ENCODE results near the gene ARID3C.

The ARID3C gene

DNA sequence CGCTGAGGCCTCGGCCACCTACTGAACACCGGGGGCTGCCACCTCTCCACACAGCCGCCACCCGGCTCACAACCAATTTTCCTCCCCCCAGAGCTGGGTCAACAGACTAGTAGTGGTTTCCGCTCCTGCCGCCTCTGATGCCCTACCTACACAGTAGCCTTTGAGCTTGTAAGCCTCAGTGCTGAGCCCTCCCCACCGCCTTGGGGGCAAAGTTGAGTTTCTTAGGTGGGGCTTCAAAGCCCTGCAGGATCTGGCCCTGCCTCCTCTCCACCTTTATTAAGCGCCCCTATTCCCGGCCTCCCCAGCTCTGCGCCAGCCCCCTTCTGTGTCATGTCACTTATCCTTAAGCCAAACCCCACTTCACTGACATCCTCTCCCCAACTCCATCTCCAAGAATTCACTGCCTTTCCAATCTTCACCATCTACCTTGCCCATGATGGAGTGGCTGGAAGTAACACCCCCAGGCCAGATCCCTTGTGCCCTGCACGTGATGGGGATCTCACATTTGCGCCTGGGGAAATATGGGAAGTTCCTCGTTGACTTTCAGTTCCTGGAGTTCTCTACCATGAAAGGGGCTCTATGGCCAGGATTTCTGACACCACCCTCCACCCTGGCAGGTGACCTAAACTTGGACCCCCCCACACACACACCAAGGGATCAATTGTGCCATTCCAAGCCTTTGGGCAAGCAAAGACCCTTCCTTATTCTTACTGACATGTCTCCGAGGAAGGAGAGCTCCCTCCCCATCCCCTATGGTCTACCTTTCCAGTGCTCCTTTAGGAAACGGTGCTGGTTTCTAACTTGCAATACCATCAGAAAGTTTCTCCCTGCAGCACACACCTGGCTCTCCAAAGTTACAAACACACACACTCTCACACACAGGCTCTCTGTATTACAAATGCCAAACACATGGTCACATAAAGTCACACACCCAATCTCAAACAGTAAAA lies 36.7 kb downstream of the ARID3C start:
- DNase-seq = no peak

DNA sequence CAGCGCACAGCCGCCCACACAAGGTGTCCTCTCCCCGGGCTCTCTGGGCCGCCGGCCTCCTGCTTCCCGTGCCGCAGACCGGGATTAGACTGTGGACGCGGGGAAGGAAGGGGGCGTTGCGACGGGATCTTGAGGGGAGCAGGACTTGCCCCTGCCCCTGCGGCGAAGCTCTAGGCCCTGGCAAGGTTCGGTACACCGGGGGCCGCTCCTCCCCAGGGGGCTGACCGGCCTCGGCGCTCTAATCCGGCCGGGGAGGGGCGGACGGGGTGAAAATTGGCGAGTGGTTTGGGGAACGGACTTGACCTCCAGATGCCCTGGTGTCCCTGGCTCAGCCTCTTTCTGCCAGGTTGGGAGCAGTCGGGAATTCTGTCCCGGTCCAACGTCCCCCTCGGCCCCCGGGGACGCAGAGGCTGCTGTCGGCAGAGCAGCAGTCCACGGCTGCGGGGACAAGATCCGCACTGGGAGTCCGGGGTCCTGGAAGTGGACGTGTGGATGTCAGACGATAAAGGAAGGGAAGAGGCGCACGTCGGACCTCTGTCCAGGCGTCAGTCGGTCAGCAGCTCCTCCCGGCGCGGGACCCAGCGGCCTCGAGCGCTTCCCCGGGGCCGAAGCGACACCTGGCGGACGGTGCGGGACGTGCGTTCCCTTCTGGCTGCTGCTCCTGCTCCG lies 37.5 kb downstream of the ARID3C start:
- DNase-seq = peak; percentile 50

DNA sequence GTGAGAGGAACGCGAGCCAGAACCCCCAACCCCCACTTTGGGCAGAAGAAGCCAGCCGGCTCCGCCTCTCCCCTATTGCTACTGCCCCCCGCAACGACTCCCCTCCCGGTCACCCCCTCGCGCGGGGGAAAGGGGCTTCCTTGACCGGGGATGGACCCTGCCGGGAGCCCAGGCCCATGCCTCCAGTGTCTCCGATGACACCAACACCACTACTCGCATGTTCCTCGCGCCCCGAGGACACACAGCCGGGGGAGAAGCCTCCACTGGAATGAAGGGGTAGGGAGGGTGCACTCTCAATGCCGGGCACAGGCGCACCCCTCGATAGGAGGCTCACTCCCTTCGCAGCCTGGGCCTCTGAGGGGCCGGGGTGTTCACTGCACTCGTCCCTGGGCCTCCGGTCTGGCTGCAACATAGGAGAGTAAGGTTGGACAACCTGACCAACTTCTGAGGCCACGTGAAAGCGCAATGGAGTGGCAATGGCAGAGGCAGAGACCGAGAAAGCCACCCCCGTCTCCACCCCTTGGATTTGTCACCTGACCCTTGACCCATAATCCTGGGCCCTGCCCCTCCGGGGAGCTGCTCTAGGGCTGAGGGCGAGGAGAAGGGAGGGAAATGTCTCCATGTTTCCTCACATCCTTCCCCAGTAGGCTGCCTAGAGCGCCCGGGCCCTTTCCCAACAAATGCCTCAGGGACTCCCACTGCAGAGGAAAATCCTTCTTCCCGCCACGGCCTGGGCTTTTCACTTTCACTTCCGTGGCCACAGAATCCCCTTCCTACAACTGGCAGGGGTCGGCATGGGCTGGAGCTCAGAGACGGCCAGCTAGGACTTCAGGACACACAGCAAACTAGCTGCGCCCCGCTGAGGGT lies 38.3 kb downstream of the ARID3C start:
- DNase-seq = no peak

DNA sequence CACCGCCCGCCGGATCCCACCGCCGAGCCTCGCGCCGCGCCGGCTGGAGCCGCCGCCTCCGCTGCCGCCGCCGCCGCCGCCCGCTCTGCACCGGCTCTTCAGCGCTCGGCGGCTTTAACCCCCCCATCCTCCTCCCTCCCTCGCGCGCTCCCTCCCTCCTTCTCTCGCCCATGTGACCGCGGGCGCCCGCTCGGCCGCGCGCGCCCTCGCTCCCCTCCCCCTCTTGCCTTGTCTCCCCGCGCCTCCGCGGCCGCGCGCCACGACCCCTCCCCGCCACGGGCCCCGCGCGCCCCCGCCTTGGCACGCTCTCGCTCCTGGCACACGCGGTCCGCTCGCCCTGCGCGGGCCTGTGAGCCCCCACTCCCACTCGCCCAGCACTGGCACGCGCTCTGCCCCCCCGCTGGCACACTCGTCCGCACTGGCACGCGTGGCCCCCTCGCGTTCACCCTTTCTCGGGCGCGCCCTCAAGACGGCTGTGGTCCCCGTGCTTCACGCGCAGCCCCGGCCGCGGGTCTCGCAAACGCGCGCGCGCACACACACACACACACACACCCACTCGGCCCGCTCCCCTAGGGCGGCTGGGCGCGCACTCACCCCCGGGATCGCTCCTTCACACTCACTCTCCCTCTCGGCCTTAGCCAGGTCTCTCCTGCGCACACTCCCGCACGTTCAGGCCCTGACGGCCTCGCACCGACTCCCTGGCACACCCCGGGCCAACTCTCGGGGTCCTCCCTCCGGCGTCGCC lies 39.1 kb downstream of the ARID3C start, which contains the start of gene CNTFR:
TSS of gene CNTFR (minus strand) at position 89 of the 745 bp plus-strand sequence. CDS start 20,743 bp downstream, outside the sequence.
- DNase-seq = peak; percentile 38

DNA sequence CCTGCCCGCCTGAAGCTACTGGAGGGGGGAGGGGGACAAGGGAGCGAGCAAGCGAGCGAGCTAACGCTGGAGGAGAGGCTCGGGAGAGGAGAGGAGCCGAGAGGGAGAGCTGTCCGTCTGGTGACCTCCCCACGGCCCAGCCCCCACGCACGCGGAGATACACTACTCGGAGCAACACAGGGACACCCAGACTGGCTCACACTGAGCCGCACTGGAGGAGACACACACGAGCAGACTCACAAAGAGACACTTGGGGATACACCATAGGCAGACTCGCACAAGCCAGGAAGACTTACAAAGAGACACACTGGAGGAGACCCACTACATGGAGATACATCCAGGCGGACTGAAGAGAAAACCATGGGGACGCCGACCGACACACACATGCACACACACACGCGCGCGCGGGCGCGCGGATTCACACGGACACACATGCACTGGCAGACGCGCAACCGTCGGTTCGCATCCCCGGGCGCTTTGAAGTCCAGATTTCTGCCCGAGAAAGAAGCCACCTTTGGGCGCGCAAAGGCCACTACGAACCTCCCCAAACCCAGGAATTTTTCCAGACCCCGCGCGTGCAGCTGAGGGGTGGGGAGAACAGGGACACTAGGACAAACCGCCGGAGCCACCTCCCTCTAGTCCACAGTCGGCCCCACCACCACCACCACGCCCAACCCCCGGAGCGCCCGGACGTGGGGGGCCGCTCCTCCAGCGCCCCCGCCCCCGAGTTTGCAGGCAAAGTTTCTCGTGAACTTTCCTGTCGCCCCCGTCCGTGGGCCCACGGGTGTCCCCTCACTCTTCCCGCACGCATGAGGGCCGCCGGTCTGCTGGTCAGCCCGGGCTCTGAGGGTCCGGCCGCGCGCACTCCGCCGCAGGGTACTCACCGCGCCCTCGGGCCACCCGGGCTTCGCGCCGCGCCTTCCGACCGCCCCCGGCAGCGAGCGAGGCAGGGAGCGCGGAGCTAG lies 39.9 kb downstream of the ARID3C start:
- DNase-seq = no peak

DNA sequence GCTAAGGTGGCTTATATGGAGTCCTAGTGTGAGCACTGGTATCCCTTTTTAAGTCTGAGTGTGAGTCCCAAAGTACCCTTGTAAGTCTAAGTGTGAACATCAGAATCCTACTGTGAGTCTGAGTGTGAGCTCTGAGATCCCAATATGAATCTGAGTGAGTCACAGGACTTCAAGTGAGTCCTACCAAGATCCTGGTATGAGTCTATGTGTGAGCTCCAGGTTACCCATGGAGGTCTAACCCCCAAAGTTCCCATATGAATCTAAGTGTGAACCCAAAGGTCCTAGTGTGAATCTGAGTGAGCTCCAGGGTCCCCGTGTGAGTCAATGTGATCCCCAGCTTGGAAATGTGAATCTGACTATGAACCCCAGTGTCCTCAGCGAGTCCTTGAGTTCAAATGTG lies 41.6 kb downstream of the ARID3C start:
- no peak for DNase-seq

DNA sequence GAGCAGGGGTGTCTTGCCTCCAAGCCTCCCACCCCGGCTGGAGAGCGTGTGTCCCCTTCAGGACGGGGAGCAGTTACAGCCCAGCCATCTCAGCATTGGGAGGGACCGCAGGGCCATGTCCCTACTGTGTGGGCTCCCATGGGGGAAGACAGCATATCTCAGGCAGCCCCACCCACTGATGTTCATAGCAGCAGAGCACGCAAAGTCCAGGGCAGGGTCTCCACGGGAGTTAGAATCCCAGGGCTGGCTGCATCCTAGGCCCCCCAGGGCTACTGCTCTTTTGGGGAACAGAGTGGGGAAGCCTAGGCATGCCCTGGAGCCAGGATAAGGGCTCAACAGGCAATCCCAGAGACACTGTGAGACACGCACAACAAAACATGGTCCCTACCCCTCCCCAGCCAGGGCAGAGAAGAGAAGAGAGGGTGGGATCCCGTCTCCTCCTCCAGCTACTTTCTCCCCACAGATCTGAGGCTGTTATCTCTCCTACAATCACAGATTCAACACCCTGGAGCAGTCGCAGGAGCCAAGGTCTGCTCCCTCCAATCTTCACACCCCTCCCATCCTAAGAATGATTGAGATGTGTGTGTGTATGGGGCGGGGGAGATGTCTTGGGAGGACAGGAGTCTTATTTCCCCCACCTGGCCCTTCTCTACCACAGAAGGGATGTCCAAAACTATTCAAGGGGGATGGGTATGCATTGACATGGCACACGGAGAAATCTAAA lies 42.8 kb downstream of the ARID3C start:
- no peak for DNase-seq

DNA sequence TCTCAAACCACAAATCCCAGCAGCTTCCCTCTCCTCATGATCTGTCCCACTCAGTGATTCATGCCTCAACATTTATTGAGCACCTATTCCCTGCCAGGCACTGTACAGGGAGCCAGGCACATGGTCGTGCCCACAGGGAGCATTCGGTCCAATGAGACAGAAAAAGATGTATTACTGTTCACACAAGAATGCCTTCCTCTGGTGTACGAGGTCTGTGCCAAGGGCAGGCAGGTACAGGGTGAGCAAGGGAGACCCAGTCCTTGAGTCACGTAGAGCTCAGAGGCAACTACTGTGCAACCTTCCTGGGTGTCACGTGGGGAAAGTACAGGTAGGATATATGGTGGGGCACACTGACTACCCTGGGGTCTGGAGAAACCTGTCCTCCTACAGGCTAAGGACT lies 43.9 kb downstream of the ARID3C start:
- no peak for DNase-seq

DNA sequence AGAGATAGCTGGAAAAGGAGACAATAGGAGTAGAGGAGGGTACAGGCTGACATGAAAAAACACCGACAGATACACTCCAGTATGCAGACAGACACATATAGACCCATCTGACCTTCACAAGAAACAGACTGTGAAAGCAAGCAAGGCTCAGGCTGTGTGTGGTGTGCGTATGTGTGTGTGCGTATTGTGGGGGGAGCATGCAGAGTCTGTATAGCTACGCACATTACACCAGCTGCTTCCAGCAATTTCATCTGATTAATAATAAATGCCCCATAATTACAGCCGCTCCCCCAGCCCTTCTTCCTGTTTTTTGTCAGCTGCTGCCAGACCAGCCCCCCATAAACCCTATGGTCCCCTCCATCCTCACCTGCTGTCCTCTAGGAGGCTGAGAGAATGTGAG lies 46.1 kb downstream of the ARID3C start:
- DNase-seq = no peak

DNA sequence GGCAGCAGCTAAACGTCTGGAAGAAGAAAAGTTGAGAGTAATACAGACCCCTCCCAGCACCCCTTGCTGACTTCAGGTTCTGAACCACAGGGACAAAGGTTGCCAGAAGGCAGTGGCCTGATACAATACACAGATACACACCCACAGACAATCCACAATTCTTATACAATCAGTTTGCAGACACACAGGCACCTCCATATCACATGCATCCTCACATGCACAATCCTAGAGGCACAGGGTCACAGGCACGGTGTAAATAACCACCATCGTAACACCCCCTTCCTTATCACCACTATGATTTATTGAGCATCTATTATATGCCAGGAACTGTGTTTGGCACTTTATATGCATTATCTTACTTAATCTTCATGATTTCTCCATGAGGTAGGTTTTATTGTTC lies 47.5 kb downstream of the ARID3C start:
- no peak for DNase-seq

DNA sequence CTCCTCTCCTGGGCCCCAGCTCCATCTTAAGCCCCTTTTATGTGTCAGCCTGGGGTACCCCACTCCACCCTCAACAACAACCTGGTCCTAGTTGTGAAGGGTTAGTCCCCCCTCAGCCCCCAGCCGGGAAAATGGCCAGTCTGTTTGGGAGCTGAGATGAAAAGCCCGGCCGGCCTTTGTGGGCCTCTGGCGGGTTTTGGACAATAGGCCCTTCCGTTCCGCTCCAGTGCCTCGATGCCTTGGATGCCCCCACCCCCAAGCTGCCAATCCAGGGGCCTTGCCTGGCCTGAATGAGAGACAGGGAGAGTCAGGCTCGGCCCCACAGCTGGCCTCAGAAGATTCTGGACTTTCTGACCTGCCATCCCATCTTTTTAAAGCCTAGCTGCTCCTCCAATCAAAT lies 48.5 kb downstream of the ARID3C start:
- DNase-seq = no peak

DNA sequence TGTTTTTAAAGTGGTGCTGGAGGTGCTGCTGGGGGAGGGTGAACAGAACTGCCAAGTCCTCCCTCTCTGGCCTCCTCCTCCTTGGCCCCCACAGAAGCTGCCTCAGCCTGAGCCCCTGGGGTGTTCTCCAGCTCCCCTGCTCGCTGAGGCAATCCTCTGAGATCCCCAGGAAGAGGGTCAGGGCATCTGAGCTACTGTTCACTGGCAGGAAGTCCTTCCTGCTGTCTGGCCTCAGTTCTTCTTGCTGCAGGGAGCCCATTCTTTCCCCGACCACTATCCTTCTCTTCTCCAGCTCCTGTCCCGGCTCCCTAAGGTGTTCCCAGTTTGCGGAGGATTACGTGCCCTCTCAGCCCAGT lies 49.1 kb downstream of the ARID3C start:
- no peak for DNase-seq

DNA sequence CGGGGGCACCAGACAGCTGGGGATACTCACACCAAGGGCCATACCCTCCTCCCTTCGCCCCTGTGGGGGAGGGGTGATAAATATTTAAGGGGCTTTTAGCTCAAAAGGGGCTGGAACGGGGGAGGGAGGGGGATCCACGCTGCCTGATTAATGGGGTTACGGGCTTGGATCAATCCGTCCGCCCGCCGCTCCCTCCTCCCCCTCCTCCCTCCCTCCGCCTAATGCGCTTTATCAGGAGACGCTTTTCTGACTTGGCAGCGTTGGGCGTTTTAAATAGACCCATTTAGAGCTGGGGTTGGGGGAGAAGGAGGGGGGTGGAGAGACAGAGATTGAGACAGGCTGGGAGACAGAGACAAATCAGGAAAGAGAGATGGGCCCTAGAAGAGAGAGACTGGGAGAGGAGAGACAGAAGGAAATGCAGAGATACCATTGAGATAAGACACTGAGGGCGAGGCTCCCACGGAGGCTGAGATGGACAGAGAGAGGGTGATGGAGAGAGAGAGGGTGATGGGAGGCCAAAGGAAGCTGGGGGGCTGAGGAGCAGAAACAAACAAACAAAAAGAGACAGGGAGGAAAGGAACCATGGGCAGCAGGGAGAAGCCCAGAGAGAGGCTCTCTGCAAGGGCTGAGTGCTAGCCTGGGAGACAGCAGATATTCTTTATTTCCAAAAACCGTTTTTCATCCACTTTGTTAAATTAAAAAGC lies 49.6 kb downstream of the ARID3C start:
- peak; percentile 17 for DNase-seq

DNA sequence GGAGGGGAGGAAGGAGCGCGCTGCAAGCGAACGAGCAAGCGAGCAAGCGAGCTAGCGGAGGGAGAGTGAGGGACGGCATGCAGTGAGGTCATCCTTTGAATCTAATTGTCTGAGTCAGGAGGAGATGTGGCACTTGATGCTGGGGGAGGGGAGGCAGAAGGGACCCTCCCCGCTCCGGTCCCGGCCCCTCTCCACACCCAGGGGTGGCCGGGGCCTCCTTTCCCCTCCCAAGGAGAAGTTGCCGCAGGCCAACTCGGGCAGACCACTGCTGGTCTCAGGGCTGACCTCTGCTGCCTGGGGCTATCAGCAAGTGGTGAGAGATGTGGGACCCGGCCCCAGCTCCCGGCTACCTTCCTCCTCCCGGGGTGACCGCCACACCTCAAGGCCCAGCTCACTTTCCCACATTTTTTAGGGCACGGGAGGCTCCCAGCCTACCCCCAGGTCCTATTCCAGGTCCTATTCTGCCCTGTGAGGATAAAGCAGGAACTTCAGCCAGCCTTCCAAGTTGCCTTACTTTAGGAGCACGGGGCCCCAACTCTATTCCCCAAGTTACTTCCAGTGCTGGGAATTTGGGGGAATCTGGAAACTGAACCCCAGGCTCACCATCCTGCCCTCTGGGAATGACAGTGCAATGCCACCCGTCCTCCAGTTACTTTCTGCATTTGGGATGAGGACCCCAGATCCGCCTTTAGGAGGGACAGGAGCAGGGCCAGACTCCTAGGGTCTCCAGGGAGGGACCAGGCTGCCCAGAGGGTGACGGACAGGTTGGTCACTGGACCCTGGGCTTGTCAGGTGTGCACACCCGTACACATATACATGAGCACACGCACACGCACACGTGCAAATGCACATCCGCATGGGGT lies 50.4 kb downstream of the ARID3C start:
- peak; percentile 9 for DNase-seq

DNA sequence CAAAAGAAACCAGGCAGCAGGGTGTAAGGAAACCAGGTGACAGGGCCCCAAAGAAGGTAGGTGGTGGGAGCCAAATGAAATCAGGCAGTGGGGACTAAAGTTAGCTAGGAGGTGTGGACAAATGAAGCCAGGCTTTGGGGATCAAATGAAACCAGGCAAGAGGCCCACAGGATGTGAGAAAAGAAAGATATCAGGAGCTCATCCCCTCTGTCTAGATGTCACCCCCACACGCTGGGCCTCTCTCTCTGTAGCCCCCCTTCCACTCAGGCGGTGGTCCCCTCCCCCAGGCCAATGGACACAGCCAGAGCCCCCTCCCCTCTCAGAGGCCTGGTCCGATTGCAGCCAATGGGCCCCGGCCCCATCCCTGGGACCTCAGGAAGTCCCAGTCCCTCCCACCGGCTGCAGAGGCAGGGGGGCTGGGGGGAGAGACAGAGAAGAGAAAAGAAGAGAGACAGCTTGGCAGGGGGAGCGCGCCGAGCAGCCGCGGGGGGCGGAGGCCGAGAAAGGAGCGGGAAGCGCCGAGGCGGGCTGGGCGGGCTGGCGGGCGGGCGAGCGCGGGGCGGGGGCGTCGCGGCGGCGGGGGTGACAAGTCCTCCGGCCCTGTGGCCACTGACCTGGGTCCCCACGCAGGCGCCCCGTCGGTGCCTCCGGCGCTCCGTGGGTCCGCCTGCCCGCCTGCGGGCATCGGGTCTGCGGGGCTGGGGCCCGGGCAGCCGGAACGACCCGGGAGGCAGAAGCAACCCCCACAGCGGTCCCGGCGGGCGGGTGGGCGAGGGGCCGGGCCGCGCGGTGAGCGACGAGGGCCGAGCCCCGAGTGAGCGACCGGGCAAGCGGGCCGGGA lies 51.2 kb downstream of the ARID3C start:
- peak; percentile 8 for DNase-seq

DNA sequence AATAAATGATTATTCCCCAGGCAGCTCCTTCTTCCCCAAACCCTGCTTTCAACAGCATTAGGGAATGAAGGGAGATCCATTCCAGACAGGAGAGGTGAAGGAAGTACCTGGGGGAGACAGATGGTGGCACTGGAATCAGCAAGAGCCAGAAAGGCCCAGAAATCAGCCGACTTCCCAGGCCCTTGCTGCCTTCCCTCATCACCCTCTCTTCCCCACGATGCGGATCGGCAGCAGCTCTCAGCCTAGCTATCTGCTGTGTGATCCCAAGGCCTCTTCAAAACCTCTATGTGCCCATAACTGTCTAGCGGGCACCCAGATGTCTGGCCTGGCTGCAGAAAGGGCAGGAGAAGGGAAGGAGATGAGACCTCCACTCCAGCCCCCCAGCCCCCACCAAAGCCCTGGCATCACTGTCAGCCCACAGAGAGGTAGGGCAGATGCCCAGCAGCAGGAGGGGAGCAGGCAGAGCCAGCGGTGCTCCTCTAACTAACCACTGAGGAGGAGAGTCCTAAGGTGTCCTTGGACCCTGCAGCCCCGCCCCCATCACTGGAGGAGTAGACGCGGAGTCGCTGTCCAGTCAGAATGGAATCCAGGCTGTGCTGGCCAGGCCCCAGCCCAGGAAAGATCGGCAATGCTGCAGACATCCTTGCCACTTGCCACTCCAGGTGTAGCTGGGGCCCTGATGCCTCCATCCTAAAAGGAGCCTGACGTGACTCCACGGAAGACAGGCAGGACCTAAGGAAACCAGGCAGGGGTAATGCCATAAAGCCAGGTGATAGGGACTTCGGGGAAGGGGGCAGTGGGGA lies 52.1 kb downstream of the ARID3C start:
- no peak for DNase-seq
